Activated T-helper 17 cell treated with anti-CD3 and anti-CD28 coated beads, Interleukin-2, amount 50 U/mL, for 72 hours (primary cell): ENCODE results near the gene TLK2. TPM values are rescaled to one million over a fixed set of nuclear protein-coding genes. Genes with fewer than 3 reads are reported as not detected.
"Not testable (repeated sequence)": the region's sequence is repeated elsewhere in the genome, so short reads cannot be mapped to it uniquely, and the experiment has no call there.

ENCODE experiments used
- ATAC-seq: fragments of 150-1000 bp; cut with Tn5 transposase; replicated peaks from 2 replicates; pipeline ENCODE4 v1.10.0; 2021; ENCODE audit warnings: mild to moderate bottlenecking, moderate library complexity
- H3K27ac Mint-ChIP-seq: one replicate; pipeline ENCODE4 v1.8.0; 2022; ENCODE audit warnings: mixed read lengths
- H3K27me3 Mint-ChIP-seq: one replicate; pipeline ENCODE4 v1.8.0; 2022; ENCODE audit warnings: mixed read lengths
- H3K36me3 Mint-ChIP-seq: one replicate; pipeline ENCODE4 v1.8.0; 2022; ENCODE audit warnings: low read depth, mild to moderate bottlenecking, mixed read lengths
- H3K4me1 Mint-ChIP-seq: one replicate; pipeline ENCODE4 v1.8.0; 2022; ENCODE audit warnings: mixed read lengths
- H3K4me3 Mint-ChIP-seq: one replicate; pipeline ENCODE4 v1.8.0; 2022; ENCODE audit warnings: mild to moderate bottlenecking, mixed read lengths
- H3K9me3 Mint-ChIP-seq: one replicate; pipeline ENCODE4 v1.8.0; 2022; ENCODE audit warnings: mixed read lengths
- total RNA-seq, 2 donors: library from RNA; stranded (reverse); gene quantifications; one replicate each; pipeline ENCODE4 v1.2.3, GENCODE V29; 2022

The TLK2 gene
- total RNA-seq = 10 to 100 TPM; 42.5 to 43.9 TPM

- Mint-ChIP-seq H3K36me3 (peaks cover 38% of the 10 kb centered on the region), H3K27ac (peak within 1 kb of the TSS; percentile 97), H3K4me3 (peak within 1 kb of the TSS; percentile 87), H3K27me3 (no peaks in the 10 kb centered on the region), H3K4me1 (peaks cover 14% of the 10 kb centered on the region), H3K9me3 (no peaks in the 10 kb centered on the region)
- ATAC-seq = peak; percentile 81
These were observed at the start of gene TLK2 for GRCh38 chr17:62478424-62478879. Gene TLK2 (plus strand): TSS chr17:62478825. CDS start chr17:62481126, 2,301 bp downstream.

- H3K27ac Mint-ChIP-seq, H3K4me1 Mint-ChIP-seq, H3K4me3 Mint-ChIP-seq, H3K27me3 Mint-ChIP-seq, H3K9me3 Mint-ChIP-seq, ATAC-seq: not testable (repeated sequence)
- peaks cover 70% of the 10 kb centered on the region for H3K36me3 Mint-ChIP-seq
These were observed 43.4 kb upstream of the TLK2 start for GRCh38 chr17:62435251-62435650.

DNA sequence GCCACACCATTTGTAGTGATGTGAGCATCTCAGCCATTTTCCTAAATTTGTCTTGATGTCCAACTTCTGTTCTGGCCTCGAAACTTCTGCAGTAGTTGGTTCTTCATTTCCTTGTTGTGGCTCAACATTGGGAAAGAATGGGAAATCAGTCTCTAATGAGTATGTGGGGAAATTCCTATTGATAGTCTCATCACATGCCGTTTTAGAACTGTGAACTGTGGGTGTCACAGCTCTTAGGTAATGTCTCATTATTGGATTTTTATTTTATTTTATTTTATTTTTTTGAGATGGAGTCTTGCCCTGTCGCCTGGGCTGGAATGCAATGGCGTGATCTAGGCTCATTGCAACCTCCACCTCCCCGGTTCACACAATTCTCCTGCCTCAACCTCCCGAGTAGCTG is 37.4 kb upstream of the TLK2 start:
- H3K27me3 Mint-ChIP-seq, ATAC-seq, H3K4me1 Mint-ChIP-seq, H3K4me3 Mint-ChIP-seq, H3K9me3 Mint-ChIP-seq, H3K27ac Mint-ChIP-seq: not testable (repeated sequence)
- peaks cover 82% of the 10 kb centered on the region for H3K36me3 Mint-ChIP-seq

DNA sequence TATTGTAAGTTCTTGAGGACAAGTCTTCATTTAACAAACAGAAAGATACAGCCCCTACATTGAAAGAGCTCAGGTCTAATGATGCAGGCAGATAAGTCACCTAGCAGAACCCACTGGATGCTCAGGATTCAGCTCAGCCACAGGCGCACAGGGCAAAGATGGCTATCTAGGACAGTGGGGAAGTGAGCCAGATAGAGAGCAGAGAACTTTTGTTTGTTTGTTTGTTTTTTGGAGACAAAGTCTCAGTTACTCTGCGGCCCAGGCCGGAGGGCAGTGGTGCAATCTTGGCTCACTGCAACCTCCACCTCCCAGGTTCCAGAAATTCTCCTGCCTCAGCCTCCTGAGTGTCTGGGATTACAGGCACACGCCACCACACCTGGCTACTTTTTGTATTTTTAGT is 34.6 kb upstream of the TLK2 start:
- Mint-ChIP-seq H3K4me1 (no peaks in the 10 kb centered on the region), H3K27ac (no peak overlapping the region), H3K9me3 (no peaks in the 10 kb centered on the region), H3K36me3 (peaks cover 94% of the 10 kb centered on the region), H3K4me3 (no peak overlapping the region), H3K27me3 (no peaks in the 10 kb centered on the region)
- no peak for ATAC-seq

DNA sequence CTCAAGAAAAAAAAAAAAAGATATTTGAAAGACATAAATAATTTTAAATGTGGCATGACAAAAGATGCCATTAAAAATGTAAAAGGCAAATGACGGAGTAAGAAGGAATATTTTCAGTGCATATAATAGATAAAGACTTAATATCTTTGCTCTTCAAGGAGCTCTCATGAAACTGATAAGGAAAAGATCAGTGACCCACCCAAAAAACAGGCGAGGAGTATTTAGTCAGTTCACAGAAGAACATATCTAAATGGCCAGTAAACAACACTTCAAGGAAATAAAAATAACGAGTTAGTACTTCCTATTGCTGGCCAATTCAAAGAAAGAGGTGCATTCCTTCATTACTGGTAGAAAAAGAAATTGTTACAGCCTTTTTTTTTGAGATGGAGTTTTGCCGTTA is 32.8 kb upstream of the TLK2 start:
- not testable (repeated sequence) for H3K9me3 Mint-ChIP-seq, H3K4me3 Mint-ChIP-seq, H3K27ac Mint-ChIP-seq, H3K4me1 Mint-ChIP-seq, ATAC-seq, H3K27me3 Mint-ChIP-seq
- peaks cover 86% of the 10 kb centered on the region for H3K36me3 Mint-ChIP-seq

GRCh38 chr17:62452195-62452594 is 26.4 kb upstream of the TLK2 start:
- H3K4me3 Mint-ChIP-seq, H3K27ac Mint-ChIP-seq, H3K27me3 Mint-ChIP-seq, H3K4me1 Mint-ChIP-seq, H3K9me3 Mint-ChIP-seq, ATAC-seq: not testable (repeated sequence)
- peaks cover 35% of the 10 kb centered on the region for H3K36me3 Mint-ChIP-seq

- ATAC-seq, H3K4me1 Mint-ChIP-seq, H3K9me3 Mint-ChIP-seq, H3K4me3 Mint-ChIP-seq, H3K27ac Mint-ChIP-seq, H3K27me3 Mint-ChIP-seq: not testable (repeated sequence)
- H3K36me3 Mint-ChIP-seq = peaks cover 27% of the 10 kb centered on the region
These were observed 25.6 kb upstream of the TLK2 start for GRCh38 chr17:62453041-62453440.

DNA sequence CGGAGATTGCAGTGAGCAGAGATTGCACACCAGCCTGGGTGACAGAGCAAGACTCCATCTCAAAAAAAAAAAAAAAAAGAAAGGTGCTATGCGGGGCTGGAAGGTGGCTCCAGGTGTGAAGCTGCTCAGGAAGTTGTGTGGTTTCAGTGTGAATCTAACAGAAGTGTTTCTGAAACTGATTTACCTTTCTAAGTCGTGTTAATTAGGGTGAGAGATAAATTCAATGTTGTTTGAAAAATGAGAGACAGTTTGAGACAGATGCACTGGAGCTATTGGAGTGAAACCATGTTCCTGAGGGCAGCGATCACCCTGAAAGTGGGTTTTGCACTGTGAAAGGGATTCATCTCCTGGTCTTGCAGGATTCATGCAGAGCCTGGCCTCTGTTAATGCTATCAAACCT is 25.0 kb upstream of the TLK2 start:
- H3K27me3 Mint-ChIP-seq, H3K9me3 Mint-ChIP-seq, ATAC-seq, H3K4me1 Mint-ChIP-seq, H3K4me3 Mint-ChIP-seq: not testable (repeated sequence)
- Mint-ChIP-seq H3K27ac (peak overlapping the region; percentile 38), H3K36me3 (peaks cover 20% of the 10 kb centered on the region)

DNA sequence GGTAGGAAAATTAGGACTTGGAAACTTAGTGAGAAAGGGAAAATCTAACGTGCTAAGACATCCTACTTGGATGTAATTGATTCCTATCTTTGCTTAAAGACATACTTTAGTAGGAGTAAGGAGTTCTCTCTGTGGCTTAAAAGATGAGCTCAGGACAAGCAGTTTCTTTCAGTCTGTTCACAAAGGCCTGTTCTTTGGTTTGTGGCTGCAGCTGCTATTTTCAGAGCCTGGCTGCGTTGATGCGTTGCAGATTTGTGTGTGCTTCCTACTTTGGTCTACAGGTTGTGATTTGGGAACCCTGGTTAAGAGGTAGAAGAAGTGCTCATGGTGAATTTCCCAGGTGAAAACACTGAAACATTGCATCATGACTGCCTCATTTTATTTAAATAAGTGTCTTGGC is 24.5 kb upstream of the TLK2 start:
- not testable (repeated sequence) for H3K9me3 Mint-ChIP-seq, H3K4me3 Mint-ChIP-seq, H3K4me1 Mint-ChIP-seq, ATAC-seq, H3K27me3 Mint-ChIP-seq
- H3K27ac Mint-ChIP-seq = peak overlapping the region; percentile 38
- H3K36me3 Mint-ChIP-seq = peaks cover 16% of the 10 kb centered on the region

- Mint-ChIP-seq H3K36me3 (peaks cover 8% of the 10 kb centered on the region), H3K4me1 (no peaks in the 10 kb centered on the region), H3K4me3 (no peak overlapping the region), H3K9me3 (no peaks in the 10 kb centered on the region), H3K27me3 (no peaks in the 10 kb centered on the region), H3K27ac (no peak overlapping the region)
- no peak for ATAC-seq
These were observed 22.6 kb upstream of the TLK2 start for GRCh38 chr17:62456016-62456415.

DNA sequence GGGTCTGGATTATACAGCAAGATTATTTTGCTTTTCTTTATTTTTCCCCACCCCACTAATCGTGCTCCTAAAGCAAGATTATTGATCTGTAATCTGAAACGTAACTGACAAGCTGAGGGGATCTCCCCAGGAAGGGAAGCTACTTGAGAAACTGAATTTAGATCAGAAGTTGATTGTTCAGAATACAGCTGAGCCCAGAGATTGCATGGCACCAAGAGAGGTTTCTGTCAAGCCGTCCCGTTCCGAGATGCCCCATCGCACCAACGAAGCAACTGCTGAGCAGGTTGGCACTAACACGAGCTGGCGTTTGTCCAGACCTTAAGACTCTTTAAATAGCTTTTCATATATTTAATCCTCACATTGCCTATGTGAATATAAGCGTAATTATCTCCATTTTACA is 20.1 kb upstream of the TLK2 start:
- H3K27me3 Mint-ChIP-seq, H3K4me1 Mint-ChIP-seq, H3K36me3 Mint-ChIP-seq, H3K9me3 Mint-ChIP-seq, H3K27ac Mint-ChIP-seq: not testable (repeated sequence)
- H3K4me3 Mint-ChIP-seq = peak overlapping the region; percentile 40
- peak; percentile 47 for ATAC-seq

GRCh38 chr17:62464422-62464821 is 14.2 kb upstream of the TLK2 start:
- not testable (repeated sequence) for H3K4me1 Mint-ChIP-seq, H3K27me3 Mint-ChIP-seq, H3K4me3 Mint-ChIP-seq, ATAC-seq, H3K36me3 Mint-ChIP-seq, H3K9me3 Mint-ChIP-seq
- peak overlapping the region; percentile 8 for H3K27ac Mint-ChIP-seq

DNA sequence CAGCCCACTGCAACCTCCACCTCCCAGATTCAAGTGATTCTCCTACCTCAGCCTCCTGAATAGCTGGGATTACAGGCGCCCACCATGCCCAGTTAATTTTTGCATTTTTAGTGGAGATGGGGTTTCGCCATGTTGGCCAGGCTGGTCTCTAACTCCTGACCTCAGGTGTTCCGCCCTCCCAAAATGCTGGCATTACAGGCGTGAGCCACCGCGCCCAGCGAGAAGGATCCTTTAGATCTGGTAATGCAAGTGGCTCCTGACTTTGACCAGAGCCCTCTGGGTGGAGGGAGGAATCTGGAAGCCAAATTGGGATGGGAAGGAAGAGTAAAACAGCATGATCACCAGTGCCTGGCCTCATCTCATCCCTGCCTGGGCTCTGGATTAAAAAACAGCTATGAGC is 13.4 kb upstream of the TLK2 start:
- not testable (repeated sequence) for ATAC-seq, H3K36me3 Mint-ChIP-seq, H3K27me3 Mint-ChIP-seq, H3K27ac Mint-ChIP-seq, H3K9me3 Mint-ChIP-seq, H3K4me3 Mint-ChIP-seq, H3K4me1 Mint-ChIP-seq

DNA sequence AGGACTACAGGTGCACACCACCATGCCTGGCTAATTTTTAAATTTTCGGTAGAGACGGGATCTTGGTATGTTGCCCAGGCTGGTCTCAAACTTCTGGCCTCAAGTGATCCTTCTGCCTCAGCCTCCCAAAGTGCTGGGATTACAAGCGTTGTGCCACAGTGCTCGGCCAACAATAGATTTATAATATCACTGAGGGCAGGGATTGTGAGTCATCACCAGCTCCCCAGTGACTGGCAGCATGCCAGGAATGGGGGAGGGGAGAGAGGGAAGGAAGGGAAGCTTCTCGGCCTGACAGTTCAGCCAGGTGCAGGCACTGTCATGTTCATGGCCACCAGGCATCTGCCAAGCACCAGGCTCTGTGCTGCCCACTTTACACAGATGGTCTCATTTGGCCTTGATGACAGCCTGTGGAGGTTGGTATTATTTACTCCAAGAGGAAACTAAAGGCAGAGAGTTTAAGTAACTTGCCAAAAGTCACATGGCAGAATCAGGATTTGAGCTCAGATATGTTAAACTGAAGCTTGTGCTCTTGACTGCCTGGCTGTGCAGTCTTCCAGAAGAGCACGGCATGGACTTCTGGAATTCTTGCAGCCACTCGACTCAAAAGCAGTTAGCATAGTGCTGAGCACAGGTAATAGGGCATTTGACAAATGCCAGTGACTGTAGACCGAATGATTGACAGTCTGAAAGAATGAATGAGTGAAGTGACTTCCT is 7.8 kb upstream of the TLK2 start:
- H3K4me3 Mint-ChIP-seq = peak overlapping the region; percentile 30
- ATAC-seq = peak; percentile 61
- H3K27ac Mint-ChIP-seq = peak overlapping the region; percentile 65

DNA sequence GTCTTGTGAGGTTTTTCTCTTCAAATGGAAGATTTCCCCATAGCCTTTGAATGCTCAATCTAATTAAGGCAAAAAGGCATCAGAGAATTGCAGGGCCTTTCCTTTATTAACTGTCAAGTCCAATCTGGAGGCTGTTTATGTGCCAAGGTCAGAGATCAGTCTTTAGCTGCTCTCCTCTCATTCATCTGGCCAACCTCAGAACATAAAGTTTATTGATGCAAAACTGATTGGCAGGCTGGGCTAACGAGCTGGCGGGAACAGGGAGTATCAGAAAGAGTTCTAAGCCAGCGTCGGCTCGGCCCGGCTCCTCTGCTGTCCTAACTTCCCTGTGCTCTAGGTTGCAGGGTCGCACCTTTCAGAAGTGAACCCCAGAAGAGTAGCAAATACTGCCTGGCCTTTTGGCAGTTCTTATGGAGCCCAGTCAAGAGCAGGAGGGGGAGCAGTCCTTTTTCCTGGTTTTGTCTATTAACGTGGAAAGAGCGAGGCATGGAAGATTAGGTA is 7.2 kb upstream of the TLK2 start:
- H3K9me3 Mint-ChIP-seq, H3K27me3 Mint-ChIP-seq, H3K36me3 Mint-ChIP-seq, ATAC-seq, H3K4me3 Mint-ChIP-seq, H3K4me1 Mint-ChIP-seq, H3K27ac Mint-ChIP-seq: not testable (repeated sequence)

More for the DNA sequence above, 7.8 kb upstream of the TLK2 start:
- H3K36me3 Mint-ChIP-seq, H3K9me3 Mint-ChIP-seq, H3K4me1 Mint-ChIP-seq, H3K27me3 Mint-ChIP-seq: not testable (repeated sequence)
